GM21390 (cell line): ENCODE data around the gene C16orf89.

ENCODE experiments used
- ATAC-seq: cut with Tn5 transposase; IDR thresholded peaks from one replicate; pipeline ENCODE4 v1.9.1; 2021; ENCODE audit not compliant: unreplicated experiment

Gene C16orf89

DNA sequence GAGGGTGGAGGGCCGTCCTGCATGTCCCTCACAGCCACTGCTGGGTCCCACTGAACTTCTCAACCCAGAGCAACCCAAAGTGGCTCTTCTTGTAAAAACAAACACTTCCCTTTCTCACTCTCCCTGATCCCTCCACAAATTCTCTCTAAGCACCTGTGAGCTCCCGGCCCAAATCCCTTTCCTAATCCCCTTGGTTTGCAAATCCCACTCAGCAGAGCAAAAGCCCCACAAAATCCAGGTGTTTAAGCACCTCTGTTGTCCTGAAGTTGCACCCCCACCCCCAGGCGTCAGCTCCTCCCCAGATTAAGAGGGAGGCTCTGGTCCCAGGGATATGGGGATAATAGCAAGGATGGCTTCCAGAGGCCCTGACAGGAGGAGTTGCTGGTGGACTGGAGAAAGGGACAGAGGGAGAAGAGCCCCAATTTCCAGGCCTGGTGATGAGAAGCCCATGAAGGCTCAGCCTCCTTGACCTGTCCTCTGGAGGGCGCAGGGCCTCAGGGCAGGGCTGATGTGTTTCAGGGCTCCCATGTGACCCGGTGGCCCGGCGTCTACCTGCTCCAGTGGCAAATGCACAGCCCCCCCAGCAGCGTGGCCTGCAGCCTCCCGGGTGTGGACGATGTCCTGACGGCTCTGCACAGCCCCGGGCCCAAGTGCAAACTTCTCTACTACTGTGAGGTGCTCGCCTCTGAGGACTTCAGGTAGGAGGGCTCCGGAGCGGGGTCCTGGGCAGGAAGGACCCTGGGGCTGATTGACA, 55.0 kb downstream of the C16orf89 start:
- no peak for ATAC-seq

DNA sequence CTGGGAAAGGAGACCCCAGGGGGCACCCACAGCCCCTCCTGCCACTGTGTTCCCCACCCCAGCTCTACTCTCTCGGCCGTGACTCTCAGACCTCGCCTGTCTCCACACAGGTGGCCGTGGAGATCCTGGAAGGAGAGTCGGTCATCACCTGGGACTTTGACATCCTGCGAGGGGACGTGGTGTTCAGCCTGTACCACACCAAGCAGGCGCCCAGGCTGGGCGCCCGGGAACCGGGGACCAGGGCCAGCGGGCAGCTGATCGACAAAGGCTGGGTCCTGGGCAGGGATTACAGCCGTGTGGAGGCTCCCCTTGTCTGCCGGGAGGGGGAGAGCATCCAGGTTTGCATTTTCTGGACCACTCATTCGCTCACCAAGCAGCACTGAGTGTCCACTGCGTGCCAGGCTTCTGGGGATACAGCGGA, 57.4 kb downstream of the C16orf89 start:
- ATAC-seq: no peak

DNA sequence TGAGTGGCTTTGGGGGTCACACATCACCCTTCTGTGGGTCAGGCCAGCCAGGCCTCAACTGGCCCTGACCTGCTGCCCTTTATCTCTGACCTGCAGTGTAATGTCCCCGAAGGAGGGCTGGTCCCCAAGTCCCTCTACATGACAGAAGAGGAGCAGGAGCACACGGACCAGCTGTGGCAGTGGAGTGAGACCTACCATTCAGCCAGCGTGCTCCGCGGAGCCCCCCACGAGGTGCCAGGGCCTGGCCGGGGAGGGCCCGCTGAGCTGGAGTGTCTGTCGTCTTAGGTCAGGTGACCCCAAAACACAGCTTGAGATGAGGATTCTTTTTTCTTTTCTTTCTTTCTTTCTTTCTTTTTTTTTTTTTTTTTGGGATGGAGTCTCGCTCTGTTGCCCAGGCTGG, 58.5 kb downstream of the C16orf89 start:
- ATAC-seq: no peak

DNA sequence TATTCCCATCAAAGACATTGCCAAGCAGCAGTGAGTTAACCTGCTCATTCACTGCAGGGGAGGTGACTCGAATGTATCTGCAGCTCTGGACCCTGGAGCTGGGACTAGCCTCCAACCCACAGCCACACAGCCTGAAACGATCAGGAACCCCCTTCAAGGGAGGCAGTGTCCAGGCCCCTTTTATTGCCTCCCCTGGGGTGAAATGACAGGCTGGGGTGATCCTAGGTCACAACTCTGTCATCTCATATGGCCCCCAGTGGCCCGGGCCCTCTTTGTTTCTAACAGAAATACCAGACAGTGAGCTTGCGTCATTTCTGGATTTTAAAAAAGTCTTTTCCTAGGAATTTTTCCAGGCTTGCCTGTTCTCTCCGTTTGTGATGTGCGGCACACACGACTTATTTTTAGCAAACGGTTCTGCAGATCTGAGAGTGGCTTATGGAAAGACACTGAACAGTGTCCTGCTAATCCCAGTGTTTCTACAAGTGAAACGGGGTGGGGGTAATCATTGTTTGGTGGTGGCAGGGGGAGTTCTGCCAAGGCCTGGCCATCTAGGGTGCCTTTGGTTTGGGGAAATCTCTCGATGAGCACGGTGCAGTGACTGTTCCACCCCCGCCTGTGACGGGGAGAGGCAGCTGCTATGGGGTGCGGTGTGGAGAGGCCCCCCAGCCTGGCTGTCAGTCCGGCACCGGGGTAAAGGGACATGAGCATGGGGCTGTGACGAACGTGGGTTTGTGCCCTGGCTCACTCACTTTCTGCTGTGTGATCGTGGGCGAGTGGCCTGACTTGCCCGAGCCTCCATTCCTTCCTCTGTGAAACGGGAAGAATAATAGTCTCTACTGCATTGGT, 59.2 kb downstream of the C16orf89 start:
- ATAC-seq: no peak

DNA sequence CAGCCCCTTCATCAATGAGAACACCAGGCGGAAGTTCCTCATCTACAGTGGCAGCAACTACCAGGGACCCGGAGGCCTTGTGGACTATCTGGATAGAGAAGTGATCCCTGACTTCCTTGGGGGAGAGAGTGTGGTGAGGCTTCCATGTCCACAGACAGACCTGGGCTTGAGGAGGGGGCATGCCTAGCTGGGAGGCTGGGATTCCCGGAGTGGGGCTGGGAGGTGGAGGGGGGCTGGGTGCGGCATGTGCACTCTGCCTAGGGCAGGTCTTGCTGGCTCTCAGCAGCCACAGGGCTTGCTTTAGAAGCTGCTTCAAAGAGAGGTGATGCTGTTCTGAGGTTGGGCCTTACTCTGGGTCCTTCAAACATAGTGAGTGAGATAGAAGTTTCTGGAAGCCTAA, 59.8 kb downstream of the C16orf89 start:
- no peak for ATAC-seq

DNA sequence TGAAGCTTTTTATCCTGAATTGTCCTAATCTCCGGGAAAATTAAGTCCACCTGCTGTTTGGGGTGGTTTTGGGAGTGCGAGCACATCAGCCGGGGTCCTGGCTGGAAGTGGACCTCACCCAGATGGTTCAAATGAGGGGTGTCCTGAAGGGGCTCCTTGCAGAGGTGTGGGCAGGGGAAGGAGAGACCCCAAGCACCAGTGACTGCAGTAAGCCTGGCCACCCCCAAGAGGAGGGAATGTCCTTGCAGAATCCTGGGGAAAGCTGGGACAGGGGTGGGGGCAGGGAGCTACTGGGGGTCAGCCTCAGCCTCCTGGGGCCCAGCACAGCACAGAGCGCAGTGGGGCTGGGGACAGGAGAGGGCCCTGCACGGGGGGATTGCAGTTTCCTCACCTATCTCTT, 61.4 kb downstream of the C16orf89 start:
- ATAC-seq: no peak

DNA sequence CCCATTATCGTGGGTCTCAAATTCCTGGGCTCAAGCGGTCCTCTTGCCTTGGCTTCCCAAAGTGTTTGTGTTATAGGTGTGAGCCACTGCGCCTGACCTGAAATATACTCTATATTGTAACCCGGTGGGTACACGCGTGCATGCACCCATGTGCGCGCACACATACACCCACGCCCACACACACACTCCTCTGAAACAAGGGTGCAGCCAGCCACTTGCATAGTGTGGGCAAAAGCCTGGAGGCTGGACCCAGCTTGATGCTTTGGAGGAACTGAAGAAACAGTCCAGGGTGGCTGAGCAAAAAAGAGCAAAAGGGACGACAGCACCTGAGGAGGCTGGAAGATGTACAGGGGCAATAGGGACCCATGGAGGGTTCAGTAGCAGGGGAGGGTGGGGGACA, 61.9 kb downstream of the C16orf89 start:
- no peak for ATAC-seq

DNA sequence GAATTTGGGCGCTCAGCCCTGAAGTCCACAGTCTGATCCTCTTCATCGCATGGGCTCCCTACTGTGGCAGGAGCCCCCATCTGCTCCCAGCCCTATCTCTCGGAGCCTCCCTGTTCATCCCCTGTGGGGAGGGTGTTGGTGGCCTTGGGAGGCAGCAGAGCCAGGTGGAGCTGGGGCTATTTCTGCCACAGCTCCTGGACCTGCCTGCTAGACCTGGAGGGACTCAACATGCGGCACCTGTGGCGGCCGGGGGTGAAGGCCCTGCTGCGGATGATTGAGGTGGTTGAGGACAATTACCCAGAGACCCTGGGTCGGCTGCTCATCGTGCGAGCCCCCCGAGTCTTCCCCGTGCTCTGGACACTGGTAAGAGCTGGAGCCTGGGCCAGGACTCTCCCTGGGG, 62.5 kb downstream of the C16orf89 start:
- no peak for ATAC-seq

DNA sequence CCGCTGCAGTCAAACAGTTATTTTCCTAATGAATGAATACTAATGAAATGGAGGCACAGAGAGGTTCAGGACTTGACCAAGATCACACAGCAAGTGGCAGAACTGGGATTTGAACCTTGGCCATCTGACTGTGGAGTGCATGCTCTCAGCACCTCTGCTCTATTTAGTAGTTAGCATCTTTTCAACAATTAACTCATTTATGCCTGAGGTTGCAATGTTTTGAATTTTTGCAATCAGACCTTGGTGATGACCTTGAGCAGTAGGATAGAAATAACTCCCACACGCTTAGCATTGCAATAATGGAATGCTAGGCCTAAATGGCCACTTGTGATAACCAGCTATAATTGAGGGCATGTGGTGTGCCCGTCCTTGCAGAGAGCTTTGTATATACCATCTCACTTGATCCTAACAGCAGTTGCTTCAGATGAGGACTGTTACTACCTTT, 63.0 kb downstream of the C16orf89 start:
- ATAC-seq: no peak

DNA sequence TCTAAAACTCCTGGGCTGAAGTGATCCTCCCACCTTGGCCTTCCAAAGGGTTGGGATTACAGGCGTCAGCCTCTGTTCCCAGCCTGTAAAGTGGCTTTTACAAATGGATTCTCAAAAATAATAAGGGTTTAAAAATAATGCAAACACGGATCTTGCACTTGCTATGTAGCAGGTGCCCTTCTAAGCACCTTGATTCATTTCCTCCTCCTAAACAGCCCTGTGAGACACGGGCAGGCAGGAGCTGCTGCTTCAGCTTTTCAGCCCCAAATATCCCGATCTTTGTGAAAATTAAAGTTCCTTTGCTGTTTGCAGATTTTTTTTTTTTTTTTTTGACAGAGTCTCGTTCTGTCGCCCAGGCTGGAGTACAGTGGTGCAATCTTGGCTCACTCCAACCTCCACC, 63.8 kb downstream of the C16orf89 start:
- ATAC-seq: no peak

DNA sequence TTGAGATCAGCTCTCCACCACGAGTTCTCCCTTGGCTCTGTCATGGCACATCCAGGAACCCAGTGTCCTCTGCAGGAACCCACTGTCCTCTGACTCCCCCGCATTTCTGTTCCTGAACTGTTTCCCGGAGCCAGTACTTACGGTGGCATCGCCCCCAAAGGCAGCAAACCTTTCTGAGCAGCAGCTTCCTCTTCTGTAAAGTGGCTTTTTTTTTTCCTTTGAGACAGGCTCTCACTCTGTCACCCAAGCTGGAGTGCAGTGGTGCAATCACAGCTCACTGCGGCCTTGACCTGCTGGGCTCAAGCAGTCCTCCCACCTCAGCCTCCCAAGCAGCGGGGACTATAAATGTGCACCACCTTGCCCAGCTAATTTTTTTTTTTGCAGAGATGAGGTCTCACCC, 64.2 kb downstream of the C16orf89 start:
- no peak for ATAC-seq

DNA sequence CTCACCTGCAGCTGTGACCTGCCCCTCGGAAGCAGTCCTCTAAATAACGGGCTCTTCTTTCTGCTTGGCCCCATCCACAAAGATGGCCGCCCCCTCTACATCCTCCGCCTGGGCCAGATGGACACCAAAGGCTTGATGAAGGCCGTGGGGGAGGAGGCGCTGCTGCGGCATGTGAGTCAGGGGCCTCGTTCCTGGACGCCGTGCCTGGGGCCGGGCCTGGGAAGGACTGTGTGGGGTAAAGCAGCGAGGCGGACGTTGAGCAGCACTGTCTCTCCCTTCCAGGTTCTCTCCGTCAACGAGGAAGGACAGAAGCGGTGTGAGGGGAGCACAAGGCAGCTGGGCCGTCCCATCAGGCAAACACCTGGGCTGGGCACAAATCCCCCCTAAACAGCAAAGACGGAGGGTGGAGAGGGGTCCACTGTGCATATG, 65.2 kb downstream of the C16orf89 start:
- no peak for ATAC-seq

DNA sequence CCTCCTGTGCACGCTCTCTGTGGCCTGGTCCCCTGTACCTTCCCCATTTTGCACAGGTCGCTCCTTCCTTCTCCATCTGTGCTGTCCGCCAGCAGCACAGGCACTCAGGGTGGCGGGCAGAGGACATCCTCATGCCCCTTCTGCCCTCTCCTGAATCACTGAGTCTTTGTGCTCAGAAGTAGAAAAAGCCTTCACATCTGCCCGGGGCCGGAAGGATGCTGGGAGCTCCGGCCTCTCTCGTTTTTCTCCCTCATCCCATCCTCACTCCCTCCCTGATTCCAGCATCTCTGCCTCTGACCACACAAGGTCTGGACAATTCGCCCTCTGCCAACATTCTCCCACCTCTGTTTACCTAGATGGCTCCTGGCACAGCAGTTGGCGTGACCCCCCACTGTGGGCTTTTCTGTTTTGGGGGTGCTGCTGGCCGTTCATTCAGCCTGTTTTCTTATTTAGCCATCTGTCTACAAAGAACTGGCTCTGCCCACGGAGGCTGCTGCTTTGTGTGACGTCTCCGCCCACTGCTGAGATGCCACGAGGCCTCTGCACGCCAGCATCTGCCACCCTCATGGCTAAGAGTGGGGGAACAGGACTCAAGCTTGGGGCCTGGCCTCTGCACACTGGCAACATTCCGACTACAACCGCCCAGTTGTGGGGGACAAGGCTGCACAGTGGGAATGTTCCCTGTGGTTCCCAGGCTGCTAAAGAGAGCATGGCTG, 70.9 kb downstream of the C16orf89 start:
- no peak for ATAC-seq
